HUDEP-2 (cell line): ENCODE measurements around the gene ADGRE2.
"Not testable (repeated sequence)": the region's sequence is repeated elsewhere in the genome, so short reads cannot be mapped to it uniquely, and the experiment has no call there.

Source experiments
- DNase-seq, 76 experiments: peaks; one replicate each; lab custom pipeline; 2025; ENCODE audit not compliant: unreplicated experiment in 76 of 76; lab: John Stamatoyannopoulos, UW

The ADGRE2 gene

DNA sequence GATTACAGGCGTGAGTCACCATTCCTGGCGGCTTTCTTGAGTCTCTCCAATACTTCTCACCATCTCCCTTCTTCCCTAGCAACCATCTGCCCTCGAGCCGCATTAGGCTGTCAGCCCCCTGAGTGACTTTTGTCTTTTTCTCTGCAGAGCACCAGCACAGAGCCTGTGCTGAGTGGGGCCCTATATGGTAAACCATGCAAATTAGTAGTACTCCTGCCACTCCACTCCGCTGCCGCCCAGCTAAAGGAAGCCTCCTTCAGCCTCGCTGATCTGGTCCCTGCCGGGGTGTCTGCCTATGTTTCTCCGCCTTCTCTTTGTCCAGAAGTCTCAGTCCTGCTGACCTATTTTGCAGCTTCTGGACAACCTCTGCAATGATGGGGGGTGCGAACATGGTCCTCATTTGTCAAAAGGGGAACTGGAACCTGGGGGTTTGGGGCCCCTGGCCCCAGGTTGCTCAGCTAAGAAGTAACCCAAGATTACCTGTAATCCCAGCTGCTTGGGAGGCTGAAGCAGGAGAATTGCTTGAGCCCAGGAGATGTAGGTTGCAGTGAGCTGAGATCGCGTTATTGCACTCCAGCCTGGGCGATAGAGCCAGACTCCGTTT lies 2.4 kb upstream of the ADGRE2 start:
- not testable (repeated sequence) for DNase-seq

DNA sequence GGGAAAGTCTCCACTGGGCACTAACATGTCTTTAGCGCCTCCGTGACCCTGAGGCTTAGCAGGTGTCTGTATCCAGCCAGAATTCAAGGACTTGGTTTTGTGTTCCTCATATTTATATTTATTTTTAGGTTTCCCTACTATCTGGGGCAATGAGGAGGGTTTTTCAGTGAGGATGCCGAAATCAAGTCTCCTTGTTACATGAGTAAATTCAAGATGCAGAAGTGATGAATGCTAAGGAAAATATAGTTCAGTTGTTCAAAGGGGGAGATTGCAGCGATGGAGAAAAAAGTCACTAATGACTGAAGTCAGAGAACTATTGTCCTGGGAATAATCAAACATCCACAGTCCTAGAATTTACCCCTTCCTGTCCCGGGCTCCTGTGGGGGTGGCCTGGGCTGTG lies 791 bp upstream of the ADGRE2 start:
- no peak for DNase-seq

DNA sequence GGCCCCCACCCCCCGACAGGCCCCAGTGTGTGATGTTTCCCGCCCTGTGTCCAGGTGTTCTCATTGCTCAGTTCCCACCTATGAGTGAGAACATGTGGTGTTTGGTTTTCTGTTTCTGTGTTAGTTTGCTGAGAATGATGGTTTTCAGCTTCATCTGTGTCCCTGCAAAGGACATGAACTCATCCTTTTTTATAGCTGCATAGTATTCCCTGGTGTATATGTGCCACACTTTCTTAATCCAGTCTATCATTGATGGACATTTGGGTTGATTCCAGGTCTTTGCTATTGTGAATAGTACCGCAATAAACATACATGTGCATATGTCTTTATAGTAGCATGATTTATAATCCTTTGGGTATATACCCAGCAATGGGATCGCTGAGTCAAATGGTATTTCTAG lies 715 bp downstream of the ADGRE2 start:
- DNase-seq: not testable (repeated sequence)

GRCh38 chr19:14775869-14776586 lies 2.3 kb downstream of the ADGRE2 start:
- DNase-seq: peak in 25 of 76 experiments; percentile 7 to 41 (median 23)

- not testable (repeated sequence) for DNase-seq
These were observed 3.0 kb downstream of the ADGRE2 start for GRCh38 chr19:14775326-14775725.

GRCh38 chr19:14774373-14774772 lies 4.0 kb downstream of the ADGRE2 start:
- DNase-seq: no peak

GRCh38 chr19:14773722-14774121 lies 4.6 kb downstream of the ADGRE2 start:
- not testable (repeated sequence) for DNase-seq

GRCh38 chr19:14772995-14773394 lies 5.4 kb downstream of the ADGRE2 start:
- no peak for DNase-seq

DNA sequence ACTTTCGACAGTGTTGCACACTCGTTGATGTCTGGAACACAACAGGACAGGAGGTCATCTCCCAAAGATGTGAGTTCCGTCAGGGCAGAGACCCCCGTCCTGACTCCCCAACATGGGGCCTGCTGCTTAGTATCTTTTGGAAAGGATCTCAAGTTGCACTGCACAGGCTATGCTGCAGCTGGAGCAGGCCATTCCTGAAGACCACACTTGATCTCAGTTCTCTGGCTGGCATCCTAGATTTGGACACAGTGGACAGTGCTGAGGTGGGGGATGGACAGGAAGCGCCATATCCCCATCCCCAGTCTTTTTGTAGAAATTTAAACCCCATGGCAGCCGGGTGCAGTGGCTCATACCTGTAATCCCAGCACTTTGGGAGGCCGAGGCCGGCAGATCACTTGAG lies 5.9 kb downstream of the ADGRE2 start:
- DNase-seq: no peak

DNA sequence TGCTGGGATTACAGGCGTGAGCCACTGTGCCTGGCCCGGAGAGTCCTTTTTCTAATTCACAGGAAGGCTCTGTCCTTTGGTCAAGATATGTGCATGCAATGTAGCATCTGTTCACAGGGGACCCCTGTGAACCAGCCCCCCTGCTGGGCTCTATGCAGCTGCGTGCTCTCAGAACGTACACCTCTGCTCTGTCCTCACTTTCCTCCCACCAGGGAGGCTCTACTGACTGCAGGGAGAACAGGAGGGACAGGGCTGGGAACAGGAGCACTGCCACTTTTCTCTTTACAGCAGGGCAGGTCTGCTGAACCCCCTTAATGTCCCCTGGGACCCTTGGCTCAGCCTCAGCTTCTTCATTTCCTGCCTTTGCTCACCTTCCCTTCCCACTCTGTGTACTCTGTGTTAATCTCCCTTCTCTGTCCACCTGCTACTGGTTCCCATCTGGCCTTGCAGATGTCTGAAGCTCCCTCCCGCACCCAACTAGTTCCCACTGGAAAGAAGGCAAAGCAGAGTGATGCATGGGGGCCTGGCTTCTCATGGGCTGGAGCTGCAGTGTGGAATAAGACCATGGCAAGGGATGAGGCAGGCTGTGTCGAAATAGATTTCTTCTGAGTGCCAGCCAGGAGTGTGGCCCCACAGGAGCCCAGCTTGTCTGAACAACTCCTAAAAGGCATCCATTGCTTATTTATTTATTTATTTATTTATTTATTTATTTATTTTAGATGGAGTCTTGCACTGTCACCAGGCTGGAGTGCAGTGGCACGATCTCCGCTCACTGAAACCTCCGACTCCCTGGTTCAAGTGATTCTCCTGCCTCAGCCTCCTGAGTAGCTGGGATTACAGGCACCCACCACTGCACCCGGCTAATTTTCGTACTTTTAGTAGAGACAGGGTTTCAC lies 7.2 kb downstream of the ADGRE2 start:
- no peak for DNase-seq

DNA sequence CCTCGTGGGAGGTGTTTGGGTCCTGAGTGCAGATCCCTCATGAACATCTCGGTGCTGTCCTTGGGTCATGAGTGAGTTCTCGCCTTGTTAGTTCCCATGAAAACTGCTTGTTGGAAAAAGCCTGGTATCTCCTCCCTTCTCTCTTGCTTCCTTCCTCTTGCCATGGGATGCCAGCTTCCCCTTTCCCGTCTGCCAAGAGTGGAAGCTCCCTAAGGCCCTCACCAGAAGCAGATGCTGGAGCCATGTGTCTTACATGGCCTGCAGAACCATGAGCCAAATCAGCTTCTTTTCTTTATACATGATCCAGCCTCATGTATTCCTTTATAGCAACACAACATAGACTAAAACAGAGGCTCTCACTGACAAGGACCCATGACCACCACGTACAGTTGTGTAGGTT lies 8.2 kb downstream of the ADGRE2 start:
- DNase-seq: no peak

GRCh38 chr19:14769201-14769600 lies 9.2 kb downstream of the ADGRE2 start:
- DNase-seq: no peak

DNA sequence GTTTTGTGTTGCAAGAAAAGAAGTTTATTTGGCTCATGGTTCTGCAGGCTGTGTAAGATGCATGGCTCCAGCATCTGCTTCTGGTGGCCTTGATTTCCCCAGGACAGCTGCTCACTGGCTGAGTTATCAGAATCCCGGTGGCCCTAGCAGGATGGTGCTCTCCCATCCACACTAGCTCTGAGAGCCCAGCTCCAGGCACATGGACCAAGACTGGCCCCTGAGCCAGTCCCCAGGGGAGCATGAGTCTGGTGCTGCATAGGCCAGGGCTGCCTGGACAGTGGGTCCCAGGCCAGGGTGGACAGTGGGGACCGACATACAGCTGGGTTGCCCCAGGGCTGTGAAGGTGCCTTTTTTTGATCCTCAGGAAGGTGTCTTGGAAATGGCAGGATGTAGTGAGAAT lies 10.4 kb downstream of the ADGRE2 start:
- no peak for DNase-seq

- no peak for DNase-seq
These were observed 10.8 kb downstream of the ADGRE2 start for GRCh38 chr19:14767466-14767971.

DNA sequence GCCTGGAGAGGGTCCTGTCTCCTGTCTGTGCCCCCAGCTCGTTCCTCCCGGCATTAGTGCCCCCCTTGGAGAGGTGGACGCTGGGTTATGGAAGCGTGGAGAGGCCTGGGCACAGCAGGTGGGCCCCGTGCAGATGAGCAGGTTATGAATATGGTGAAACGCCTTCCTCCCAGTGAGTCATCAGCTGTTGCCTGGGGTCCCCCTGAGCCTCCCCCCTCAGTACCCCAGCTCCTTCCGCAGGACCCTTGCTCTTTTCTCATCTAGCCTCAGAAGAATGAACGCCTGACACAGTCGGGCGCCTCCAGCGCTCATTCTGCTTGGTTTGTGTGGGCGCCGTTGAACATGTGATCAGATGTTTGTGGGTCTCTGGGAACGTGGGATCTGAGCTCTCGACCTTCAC lies 12.5 kb downstream of the ADGRE2 start:
- not testable (repeated sequence) for DNase-seq

GRCh38 chr19:14765403-14765802 lies 13.0 kb downstream of the ADGRE2 start:
- not testable (repeated sequence) for DNase-seq

DNA sequence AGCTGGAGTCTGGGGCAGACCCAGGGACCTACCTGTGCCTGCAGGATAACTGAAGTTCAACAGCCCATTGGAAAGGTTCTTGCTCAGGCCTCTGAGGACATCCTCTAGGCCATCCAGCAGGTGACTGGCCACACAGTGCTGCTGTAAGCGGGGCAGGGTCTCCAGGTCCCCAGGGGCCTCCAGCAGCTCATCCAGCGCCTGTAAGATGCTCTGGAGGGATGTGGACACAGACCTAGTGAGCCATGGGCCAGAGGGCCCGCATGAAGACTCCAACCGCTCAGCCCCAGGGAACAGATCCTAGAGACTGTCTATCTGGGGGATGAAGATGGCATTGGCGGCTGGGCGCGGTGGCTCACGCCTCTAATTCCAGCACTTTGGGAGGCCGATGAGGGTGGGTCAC lies 14.0 kb downstream of the ADGRE2 start:
- no peak for DNase-seq

DNA sequence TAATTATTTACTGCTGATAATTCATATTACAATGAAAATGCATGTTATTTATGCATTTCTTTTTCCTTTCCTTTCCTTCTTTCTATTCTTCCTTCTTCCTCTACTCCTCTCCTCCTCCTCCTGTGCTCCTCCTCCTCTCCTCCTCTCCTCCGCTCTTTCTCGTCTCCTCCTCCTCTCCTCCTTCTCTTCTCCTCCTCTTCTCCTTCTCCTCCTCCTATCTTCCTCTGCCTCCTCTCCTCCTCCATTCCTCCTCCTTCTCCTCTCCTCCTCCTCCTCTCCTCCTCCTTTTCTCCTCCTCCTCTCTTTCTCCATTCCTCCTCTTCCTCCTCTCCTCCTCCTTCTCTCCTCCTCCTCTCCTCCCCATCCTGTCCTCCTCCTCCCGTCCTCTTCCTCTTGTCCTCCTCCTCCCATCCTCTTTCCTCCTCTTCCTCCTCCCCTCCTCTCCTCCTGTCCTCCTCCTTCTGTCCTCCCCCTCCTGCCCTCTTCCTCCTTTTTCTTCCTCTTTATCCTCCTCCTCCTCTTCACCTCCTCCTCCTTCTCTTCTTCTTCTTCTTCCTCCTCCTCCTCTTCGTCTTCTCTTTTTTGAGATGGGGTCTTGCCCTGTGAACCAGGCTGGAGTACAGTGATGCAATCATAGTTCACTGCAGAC lies 14.7 kb downstream of the ADGRE2 start:
- DNase-seq: no peak

GRCh38 chr19:14762111-14762510 lies 16.2 kb downstream of the ADGRE2 start:
- no peak for DNase-seq

DNA sequence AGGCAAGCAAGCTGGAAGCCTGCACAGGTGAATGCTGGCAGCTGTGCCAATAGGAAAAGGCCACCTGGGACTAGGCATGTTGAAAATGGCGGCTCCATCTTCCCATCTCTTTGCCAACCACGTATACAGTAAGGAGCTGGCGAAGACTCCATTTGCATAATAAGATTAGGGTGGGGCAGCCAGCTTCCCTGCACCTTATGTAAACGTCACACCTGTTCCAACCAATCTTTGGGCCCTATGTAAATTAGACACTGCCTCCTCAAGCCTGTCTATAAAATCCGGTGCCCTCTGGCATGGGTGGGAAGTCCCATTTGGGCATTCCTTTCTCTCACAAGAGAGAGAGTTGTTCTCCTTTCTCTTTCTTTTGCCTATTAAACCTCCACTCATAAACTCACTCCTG lies 16.8 kb downstream of the ADGRE2 start:
- no peak for DNase-seq

- DNase-seq: no peak
These were observed 19.5 kb downstream of the ADGRE2 start for GRCh38 chr19:14758816-14759215.
